H1 (cell line): ENCODE results near the gene QSOX2. TPM values are rescaled to one million over a fixed set of nuclear protein-coding genes. Genes with fewer than 3 reads are reported as not detected.

Experiments used
- CTCF ChIA-PET: fragments of 300-600 bp; sonication (Branson Sonifier 250); formaldehyde crosslinking; loops from one replicate; lab custom pipeline; 2021; ENCODE audit not compliant: partially characterized antibody; lab: Charles Lee
- POLR2A ChIA-PET: fragments of 300-600 bp; sonication (Branson Sonifier 250); formaldehyde crosslinking; loops from one replicate; lab custom pipeline; 2021; ENCODE audit warnings: inconsistent platforms; ENCODE audit not compliant: partially characterized antibody; lab: Charles Lee
- DNase-seq, 2 experiments: peaks; one replicate each; pipeline versions ENCODE4 v3.0.0 to v3.0.0-alpha.2; 2010 to 2022; ENCODE audit warnings: low spot score in 2 of 2, low read depth in 1 of 2, mixed read lengths in 1 of 2
- FAIRE-seq: peaks from 2 replicates; lab custom pipeline; 2011; peaks lifted over from hg19 to GRCh38; lab: Jason Lieb, UNC
- H2AFZ ChIP-seq: 2 replicates; pipeline ENCODE4 v1.8.1; 2012; ENCODE audit warnings: low read length, inconsistent platforms
- H2AK5ac ChIP-seq: 2 replicates; pipeline ENCODE4 v1.6.1; 2013; ENCODE audit warnings: low read depth, low read length
- H2BK120ac ChIP-seq: replicated peaks from 2 replicates; pipeline ENCODE3; 2013; ENCODE audit warnings: low read depth, low read length, inconsistent platforms
- H2BK12ac ChIP-seq: 2 replicates; pipeline ENCODE4 v1.6.1; 2013; ENCODE audit warnings: low read depth, low read length
- H2BK15ac ChIP-seq: 2 replicates; pipeline ENCODE4 v1.6.1; 2013; ENCODE audit warnings: low read length
- H2BK20ac ChIP-seq: 2 replicates; pipeline ENCODE4 v1.6.1; 2013; ENCODE audit warnings: low read length
- H2BK5ac ChIP-seq: 2 replicates; pipeline ENCODE4 v1.6.1; 2013; ENCODE audit warnings: low read depth, low read length
- H3K14ac ChIP-seq: 2 replicates; pipeline ENCODE4 v1.6.1; 2013; ENCODE audit warnings: inconsistent platforms; ENCODE audit not compliant: insufficient read length
- H3K18ac ChIP-seq: 2 replicates; pipeline ENCODE4 v1.6.1; 2013; ENCODE audit warnings: low read length; ENCODE audit errors: extremely low read depth
- H3K23ac ChIP-seq: 2 replicates; pipeline ENCODE4 v1.6.1; 2013; ENCODE audit warnings: inconsistent platforms; ENCODE audit not compliant: insufficient read length
- H3K23me2 ChIP-seq: 2 replicates; pipeline ENCODE4 v1.6.1; 2013; ENCODE audit warnings: low read depth, low read length
- H3K27ac ChIP-seq: 2 replicates; pipeline ENCODE4 v1.6.1; 2011; ENCODE audit warnings: low read depth, low read length, inconsistent platforms
- H3K27me3 ChIP-seq, 4 experiments: replicated peaks in 1 of 4; 1 replicate in 1 of 4; 2 replicates in 3 of 4; pipeline versions ENCODE4 v1.6.1 to v1.8.1; 2011 to 2013; ENCODE audit warnings: low read length in 3 of 4, mild to moderate bottlenecking in 3 of 4, inconsistent platforms in 2 of 4, mixed read lengths in 2 of 4, moderate library complexity in 1 of 4; ENCODE audit not compliant: control insufficient read depth in 3 of 4, insufficient read depth in 3 of 4; ENCODE audit errors: extremely low read depth in 1 of 4
- H3K36me3 ChIP-seq, 4 experiments: 2 replicates each; pipeline versions ENCODE4 v1.6.1 to v1.8.1; 2011 to 2013; ENCODE audit warnings: mild to moderate bottlenecking in 4 of 4, low read length in 3 of 4, moderate library complexity in 2 of 4, control low read depth in 1 of 4, inconsistent platforms in 1 of 4; ENCODE audit not compliant: insufficient read depth in 4 of 4, control insufficient read depth in 2 of 4
- H3K4ac ChIP-seq: replicated peaks from 2 replicates; pipeline ENCODE3; 2013; ENCODE audit warnings: low read length, low read depth, mixed read lengths, inconsistent platforms; ENCODE audit not compliant: insufficient read length
- H3K4me1 ChIP-seq, 4 experiments: replicated peaks in 1 of 4; 1 replicate in 1 of 4; 2 replicates in 3 of 4; pipeline versions ENCODE4 v1.6.1 to v1.8.1; 2011 to 2013; ENCODE audit warnings: low read length in 3 of 4, inconsistent platforms in 2 of 4, mixed read lengths in 1 of 4; ENCODE audit not compliant: insufficient read depth in 4 of 4, control insufficient read depth in 3 of 4
- H3K4me2 ChIP-seq, 2 experiments: 2 replicates each; pipeline versions ENCODE4 v1.6.1 to v1.8.1; 2011 to 2013; ENCODE audit warnings: low read depth in 2 of 2, low read length in 2 of 2, control low read depth in 1 of 2, inconsistent platforms in 1 of 2, mild to moderate bottlenecking in 1 of 2; ENCODE audit not compliant: insufficient read depth in 1 of 2
- H3K4me3 ChIP-seq, 4 experiments: fragments of 200-600, 300-600 bp in 1 of 4; sonication (generic), shearing (Covaris generic), sonication (Bioruptor Twin) in 1 of 4; 2 replicates each; pipeline versions ENCODE4 v1.5.1 to v1.8.1; 2011 to 2016; ENCODE audit warnings: low read length in 4 of 4, low read depth in 3 of 4, control low read depth in 2 of 4, inconsistent platforms in 2 of 4, mild to moderate bottlenecking in 2 of 4, mixed read lengths in 1 of 4, moderate library complexity in 1 of 4; ENCODE audit not compliant: insufficient read depth in 2 of 4; ENCODE audit errors: extremely low read depth in 1 of 4
- H3K56ac ChIP-seq: replicated peaks from 2 replicates; pipeline ENCODE3; 2013; ENCODE audit warnings: low read depth, mild to moderate bottlenecking, mixed read lengths, low read length, inconsistent platforms; ENCODE audit not compliant: insufficient read length
- H3K79me1 ChIP-seq: 2 replicates; pipeline ENCODE4 v1.6.1; 2013; ENCODE audit warnings: low read depth, low read length, control low read depth
- H3K79me2 ChIP-seq, 2 experiments: 2 replicates each; pipeline versions ENCODE4 v1.6.1 to v1.8.1; 2012 to 2013; ENCODE audit warnings: low read length in 2 of 2, mild to moderate bottlenecking in 2 of 2, inconsistent platforms in 1 of 2; ENCODE audit not compliant: insufficient read depth in 2 of 2, control insufficient read depth in 1 of 2
- H3K9ac ChIP-seq, 4 experiments: replicated peaks in 1 of 4; 1 replicate in 1 of 4; 2 replicates in 3 of 4; pipeline versions ENCODE4 v1.6.1 to v1.8.1; 2011 to 2013; ENCODE audit warnings: low read depth in 3 of 4, low read length in 3 of 4, control low read depth in 2 of 4, mild to moderate bottlenecking in 2 of 4, moderate library complexity in 2 of 4, inconsistent platforms in 1 of 4; ENCODE audit errors: extremely low read depth in 1 of 4
- H3K9me3 ChIP-seq, 2 experiments: 2 replicates each; pipeline versions ENCODE4 v1.6.1 to v1.8.1; 2012 to 2013; ENCODE audit warnings: mild to moderate bottlenecking in 2 of 2, moderate library complexity in 2 of 2, control low read depth in 1 of 2, inconsistent platforms in 1 of 2, low read depth in 1 of 2, low read length in 1 of 2, mixed read lengths in 1 of 2; ENCODE audit not compliant: insufficient read depth in 2 of 2
- H4K20me1 ChIP-seq, 2 experiments: replicated peaks in 1 of 2; 2 replicates each; pipeline versions ENCODE3 to v1.8.1; 2011 to 2013; ENCODE audit warnings: inconsistent platforms in 2 of 2, low read length in 2 of 2, mild to moderate bottlenecking in 1 of 2; ENCODE audit not compliant: insufficient read depth in 2 of 2, control insufficient read depth in 1 of 2
- H4K5ac ChIP-seq: 2 replicates; pipeline ENCODE4 v1.6.1; 2013; ENCODE audit warnings: low read length, low read depth, mixed read lengths, inconsistent platforms; ENCODE audit not compliant: insufficient read length
- H4K8ac ChIP-seq: 2 replicates; pipeline ENCODE4 v1.8.0; 2013; ENCODE audit warnings: mild to moderate bottlenecking, moderate library complexity, low read length, inconsistent platforms; ENCODE audit not compliant: insufficient read depth; ENCODE audit errors: extremely low read depth
- H4K91ac ChIP-seq: replicated peaks from 2 replicates; pipeline ENCODE3; 2013; ENCODE audit warnings: low read length, mixed read lengths, inconsistent platforms; ENCODE audit not compliant: insufficient read length
- CBX8 ChIP-seq: fragments of 300-800, 300-1000 bp; sonication (generic); IDR thresholded peaks from 2 replicates; pipeline ENCODE4 v1.7.1; 2016; ENCODE audit warnings: low read depth, low read length, borderline replicate concordance
- EGR1 ChIP-seq: IDR thresholded peaks from 2 replicates; pipeline ENCODE4 v1.6.1; 2011; ENCODE audit warnings: low read depth, low read length, borderline replicate concordance
- FOSL1 ChIP-seq: IDR thresholded peaks from 2 replicates; pipeline ENCODE4 v1.6.1; 2011; ENCODE audit warnings: mild to moderate bottlenecking, low read depth, low read length, moderate library complexity; ENCODE audit not compliant: insufficient read depth
- NANOG ChIP-seq: IDR thresholded peaks from 2 replicates; pipeline ENCODE4 v1.6.1; 2011; ENCODE audit warnings: low read length, low read depth, mild to moderate bottlenecking, inconsistent platforms; ENCODE audit not compliant: insufficient read depth, poor library complexity, severe bottlenecking
- RXRA ChIP-seq: IDR thresholded peaks from 2 replicates; pipeline ENCODE4 v1.6.1; 2011; ENCODE audit warnings: low read depth, mild to moderate bottlenecking, low read length, moderate library complexity; ENCODE audit not compliant: insufficient read depth
- SP1 ChIP-seq: IDR thresholded peaks from 2 replicates; pipeline ENCODE4 v1.6.1; 2011; ENCODE audit warnings: low read depth, low read length
- WGBS, 2 experiments: shearing (Covaris generic) in 1 of 2; methylation state at CpG; one replicate each; pipeline versions ENCODE4 v1.1.6 to v1.1.7; 2013 to 2015; ENCODE audit warnings: low lambda C conversion rate in 2 of 2, mixed read lengths in 2 of 2, inconsistent platforms in 1 of 2, low coverage in 1 of 2, missing lambda C conversion rate in 1 of 2; ENCODE audit not compliant: insufficient replicate concordance in 2 of 2, insufficient coverage in 1 of 2, insufficient read length in 1 of 2; ENCODE audit errors: extremely low coverage in 1 of 2, missing lambda C conversion rate in 1 of 2; 5-methylcytosine and 5-hydroxymethylcytosine counted together
- polyA plus RNA-seq, 7 experiments: library from polyadenylated mRNA; depleted of rRNA in 3 of 7; stranded (reverse) in 5 of 7; unstranded in 2 of 7; fragments of >200 nt in 5 of 7; fragments of 200-250 nt in 2 of 7; gene quantifications; 1 replicate in 5 of 7; 2 replicates in 1 of 7; 4 replicates in 1 of 7; pipeline versions ENCODE4 v1.2.1 to v1.2.3, GENCODE V29; 2011 to 2013; ENCODE audit warnings: missing spikeins in 2 of 7, mixed read lengths in 2 of 7
- total RNA-seq: library from RNA; stranded (reverse); fragmentation: NEBNext Ultra II Directional; extraction: Animal tissue kit (Norgen Biotek cat#: 25700); gene quantifications from 2 replicates; pipeline ENCODE4 v1.2.1, GENCODE V29; 2021
- TF ChIP-seq, protein P1 (sequence below): IDR thresholded peaks from 2 replicates; pipeline ENCODE4 v1.6.1; 2012; ENCODE audit warnings: inconsistent platforms
- TF ChIP-seq, protein P2 (sequence below): IDR thresholded peaks from 2 replicates; pipeline ENCODE4 v1.6.1; 2011; ENCODE audit warnings: low read depth, mild to moderate bottlenecking, low read length; ENCODE audit not compliant: insufficient read depth

Gene QSOX2
- total and polyA plus RNA-seq, 2 of the 8 experiments (the other 6 are each of a cell fraction or from before 2014, with no cell fraction given): 18.0 to 28.6 TPM

DNA sequence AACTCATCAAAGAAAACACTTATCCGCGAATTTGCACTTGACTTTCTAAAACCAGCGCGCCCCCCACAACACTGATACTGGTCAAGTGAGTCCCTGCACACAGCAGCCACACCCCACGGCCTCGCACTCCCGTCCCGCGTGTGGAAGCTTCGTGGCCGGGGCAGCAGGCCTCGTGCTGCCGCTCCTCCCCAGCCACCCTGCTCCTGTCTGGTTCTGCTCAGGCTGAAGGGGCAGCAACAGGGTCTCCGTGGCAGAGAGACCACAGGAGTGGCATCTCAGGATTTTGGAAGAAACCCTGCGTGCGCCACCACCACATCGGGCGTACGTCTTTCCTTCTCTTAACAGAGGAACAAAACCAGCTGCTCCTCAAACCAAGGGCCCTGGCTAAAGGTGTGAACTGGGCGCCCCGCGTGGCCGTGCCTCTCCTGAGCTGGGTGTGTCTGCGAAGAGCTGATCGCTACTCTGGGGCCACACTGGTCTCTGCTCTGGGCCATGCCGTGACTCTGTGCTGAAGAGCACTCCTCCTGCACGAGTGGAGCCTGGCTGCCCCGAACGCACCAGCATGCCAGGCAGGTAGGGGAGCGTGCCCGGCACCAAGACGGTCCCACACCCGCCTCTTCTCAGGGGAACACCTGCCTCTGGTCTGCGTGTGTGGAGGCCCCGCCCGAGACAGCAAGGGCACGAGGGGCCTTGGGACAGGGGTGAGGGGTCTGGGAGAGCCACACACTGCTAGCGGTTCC lies 23.3 kb downstream of the QSOX2 start:
- no peak for DNase-seq
- WGBS, 2 experiments: 96% methylated on average over 38 of the region's 38 CpGs; no CpG with 5 or more reads in 1 of the 2 experiments
- no peak overlapping the region for H2BK120ac ChIP-seq
- peaks cover 16% of the 10 kb centered on the region for H3K79me1 ChIP-seq
- no peak overlapping the region for H4K91ac ChIP-seq
- no peak overlapping the region for H3K23ac ChIP-seq
- no peak overlapping the region for H4K8ac ChIP-seq
- H4K5ac ChIP-seq: no peak overlapping the region
- H2AK5ac ChIP-seq: no peak overlapping the region
- H3K27me3 ChIP-seq: no peaks in the 10 kb centered on the region
- H3K27ac ChIP-seq: no peak overlapping the region
- H3K4me3 ChIP-seq: no peak overlapping the region
- no peak overlapping the region for H2AFZ ChIP-seq
- H2BK15ac ChIP-seq: no peak overlapping the region
- H3K9ac ChIP-seq: no peak overlapping the region
- H3K36me3 ChIP-seq: peaks cover 0 to 2% (median 1%) of the 10 kb centered on the region in 4 experiments; a peak in 4 of 8 replicates
- H3K79me2 ChIP-seq: peaks cover 0 to 33% of the 10 kb centered on the region in 2 experiments; a peak in 2 of 4 replicates
- TF ChIP-seq FOSL1 (no peak), EGR1 (no peak), CBX8 (no peak), NANOG (no peak), RXRA (no peak), SP1 (no peak)
- TF ChIP-seq, protein P1, sequence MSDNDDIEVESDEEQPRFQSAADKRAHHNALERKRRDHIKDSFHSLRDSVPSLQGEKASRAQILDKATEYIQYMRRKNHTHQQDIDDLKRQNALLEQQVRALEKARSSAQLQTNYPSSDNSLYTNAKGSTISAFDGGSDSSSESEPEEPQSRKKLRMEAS: no peak
- TF ChIP-seq, protein P2, sequence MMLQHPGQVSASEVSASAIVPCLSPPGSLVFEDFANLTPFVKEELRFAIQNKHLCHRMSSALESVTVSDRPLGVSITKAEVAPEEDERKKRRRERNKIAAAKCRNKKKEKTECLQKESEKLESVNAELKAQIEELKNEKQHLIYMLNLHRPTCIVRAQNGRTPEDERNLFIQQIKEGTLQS: no peak
- TF ChIP-seq, all 59 proteins: peak for 0
- Histone ChIP-seq H2BK20ac (no peak overlapping the region), H3K4me1 (no peaks in the 10 kb centered on the region; a peak in 2 of 7 replicates), H3K18ac (no peak overlapping the region), H2BK12ac (no peak overlapping the region), H3K9me3 (no peaks in the 10 kb centered on the region), H3K56ac (no peak overlapping the region), H4K20me1 (peaks cover 24 to 40% of the 10 kb centered on the region in 2 experiments), H3K23me2 (no peaks in the 10 kb centered on the region), H2BK5ac (no peak overlapping the region), H3K4ac (no peak overlapping the region), H3K14ac (no peak overlapping the region), H3K4me2 (no peak overlapping the region)
- POLR2A ChIA-PET: interaction anchor here (0.7 kb wide), 1 partner anchor 20 kb away, joined by 3 read pairs; no protein-coding TSS in a partner anchor
- no peak for FAIRE-seq
- CTCF ChIA-PET: interaction anchor here (0.6 to 5.0 kb wide), 7 partner anchors 10 to 306 kb away, joined by 3 to 26 read pairs (median 4); partner anchors contain the start of gene LHX3
